Suprapubic skin (tissue), 4 donors: ENCODE data around the gene MIPEP.

ENCODE experiments used
- CTCF ChIP-seq, 2 donors: fragments of 200-600 bp in 1 of 2; fragments of 450-650 bp in 1 of 2; sonication (generic) in 1 of 2; IDR thresholded peaks; one replicate each; pipeline ENCODE4 v1.5.1; 2016 to 2019; ENCODE audit warnings: antibody characterized with exemption in 2 of 2, mild to moderate bottlenecking in 1 of 2, moderate library complexity in 1 of 2
- POLR2A ChIP-seq, 2 donors: fragments of 450-650 bp; IDR thresholded peaks; one replicate each; pipeline ENCODE4 v1.6.1; 2017; ENCODE audit warnings: antibody characterized with exemption in 2 of 2, mild to moderate bottlenecking in 2 of 2, moderate library complexity in 2 of 2
- POLR2AphosphoS5 ChIP-seq, 3 donors: sonication (generic); formaldehyde crosslinking; IDR thresholded peaks; one replicate each; pipeline ENCODE4 v1.6.1; 2017; ENCODE audit warnings: antibody characterized with exemption in 3 of 3

DNA sequence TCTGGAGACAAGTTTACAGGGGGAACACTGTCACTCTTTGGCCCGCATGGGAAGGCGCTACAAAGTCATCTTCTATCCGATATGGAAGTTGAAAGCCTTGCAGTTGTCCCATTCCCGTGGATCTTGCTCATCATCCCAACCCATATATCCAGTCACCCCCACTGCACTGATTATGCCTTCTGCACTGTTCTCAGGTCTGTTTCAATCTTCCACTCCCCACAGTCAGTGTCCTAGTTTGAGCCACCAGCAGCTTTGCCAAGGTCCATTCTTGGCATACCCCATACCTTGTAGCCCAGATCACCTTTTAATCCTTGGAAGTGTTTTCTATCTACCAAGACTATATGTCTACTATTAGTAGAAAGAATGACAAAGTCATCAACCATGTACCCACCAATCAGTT lies 88.1 kb downstream of the MIPEP start:
- TF ChIP-seq CTCF (IDR thresholded peaks at IDR 0.05) (no peak), POLR2A (IDR thresholded peaks at IDR 0.05) (no peak), POLR2AphosphoS5 (IDR thresholded peaks at IDR 0.05) (no peak)
